Esophagus muscularis mucosa (tissue), 4 donors: ENCODE measurements around the gene GPR4.

Source experiments
- CTCF ChIP-seq, 3 experiments: fragments of 200-600 bp in 2 of 3; fragments of 450-650 bp in 1 of 3; sonication (generic) in 2 of 3; IDR thresholded peaks; one replicate each; pipeline ENCODE4 v1.5.1; 2017 to 2019; ENCODE audit warnings: antibody characterized with exemption in 3 of 3, mild to moderate bottlenecking in 2 of 3, moderate library complexity in 1 of 3
- EP300 ChIP-seq: sonication (generic); formaldehyde crosslinking; IDR thresholded peaks from one replicate; pipeline ENCODE4 v1.6.1; 2017; ENCODE audit warnings: antibody characterized with exemption
- POLR2A ChIP-seq: fragments of 450-650 bp; IDR thresholded peaks from one replicate; pipeline ENCODE4 v1.6.1; 2017; ENCODE audit warnings: antibody characterized with exemption, moderate library complexity, mild to moderate bottlenecking, low read depth
- POLR2AphosphoS5 ChIP-seq, 2 donors: sonication (generic); formaldehyde crosslinking; IDR thresholded peaks; one replicate each; pipeline ENCODE4 v1.6.1; 2017; ENCODE audit warnings: antibody characterized with exemption in 2 of 2

GRCh38 chr19:45547965-45548609 is 53.9 kb downstream of the GPR4 start:
- no peak for TF ChIP-seq CTCF (IDR thresholded peaks at IDR 0.05)
- TF ChIP-seq EP300: no peak
- no peak for TF ChIP-seq POLR2A
- no peak for TF ChIP-seq POLR2AphosphoS5 (IDR thresholded peaks at IDR 0.05)
